ENCODE results near the gene HACD4. TPM values are rescaled to one million over a fixed set of nuclear protein-coding genes. Genes with fewer than 3 reads are reported as not detected.

Gene HACD4, protein sequence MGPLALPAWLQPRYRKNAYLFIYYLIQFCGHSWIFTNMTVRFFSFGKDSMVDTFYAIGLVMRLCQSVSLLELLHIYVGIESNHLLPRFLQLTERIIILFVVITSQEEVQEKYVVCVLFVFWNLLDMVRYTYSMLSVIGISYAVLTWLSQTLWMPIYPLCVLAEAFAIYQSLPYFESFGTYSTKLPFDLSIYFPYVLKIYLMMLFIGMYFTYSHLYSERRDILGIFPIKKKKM
- total RNA-seq, result 0.72 and 0.80 TPM in 2 replicates
- long read RNA-seq, full-length matches to known transcripts, result 2 of 6 reads
- long read RNA-seq, partial matches to known transcripts, result 0 of 6 reads
- long read RNA-seq, other reads (novel, unspliced or antisense), result 4 of 6 reads

DNA sequence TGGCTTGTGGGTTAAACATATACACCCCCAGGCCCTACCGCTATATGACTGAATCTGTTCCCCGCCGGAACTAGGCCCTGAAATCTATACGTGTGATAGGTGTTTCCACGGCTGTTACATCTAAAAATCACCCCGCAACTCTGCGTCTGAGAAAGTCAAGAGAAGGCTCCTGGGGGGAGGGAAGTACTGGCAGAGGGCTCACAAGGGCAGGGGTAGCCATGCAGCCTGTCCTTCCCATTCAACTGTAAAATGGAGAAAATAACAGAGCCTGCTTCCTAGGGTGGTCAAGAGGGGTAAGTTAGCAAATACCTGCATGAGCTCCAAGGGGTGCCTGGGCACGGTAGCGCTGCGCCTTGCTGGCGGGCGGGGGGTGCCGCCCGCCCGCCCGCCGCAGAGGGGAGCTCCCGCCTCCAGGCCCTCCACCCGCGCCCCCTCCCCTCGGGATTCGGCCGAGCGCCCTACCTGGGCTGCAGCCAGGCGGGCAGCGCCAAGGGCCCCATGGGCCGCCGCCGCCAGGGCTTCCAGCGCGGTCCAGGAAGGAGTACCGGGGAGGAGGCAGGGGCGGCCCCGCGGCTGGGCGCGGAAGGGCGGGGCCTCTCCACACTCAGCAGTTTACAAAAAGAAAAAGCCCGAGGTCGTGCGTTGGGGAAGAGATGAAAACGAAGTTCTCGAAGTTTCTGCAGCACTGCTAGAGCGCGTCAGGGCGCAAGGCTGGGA, at the start of gene HACD4:
Gene HACD4 (minus strand): TSS at position 550 of the 717 bp plus-strand sequence. CDS start 50 bp downstream, at position 500.
- DNase-seq (ENCODE audit: low spot score, unreplicated experiment), result peak; percentile 38

DNA sequence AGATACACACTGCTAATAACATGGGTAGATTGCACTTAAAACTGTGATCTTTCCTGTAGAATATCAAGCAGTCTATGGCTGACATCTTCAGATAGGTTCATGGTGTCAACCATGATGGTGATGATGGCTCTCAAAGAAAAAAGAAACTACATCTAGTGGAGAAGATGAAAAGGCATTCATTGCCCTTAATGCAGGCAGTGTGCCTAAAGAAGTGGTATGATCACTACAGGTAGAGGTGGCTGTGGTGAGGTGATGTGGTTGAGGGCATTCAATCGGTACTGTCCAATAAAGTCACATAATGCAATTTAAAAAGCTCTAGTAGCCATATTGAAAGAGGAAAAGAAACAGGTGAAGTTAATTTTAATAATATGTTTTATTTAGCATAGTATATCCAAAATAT, 49.4 kb upstream of the HACD4 start:
- TF ChIP-seq, protein P1, sequence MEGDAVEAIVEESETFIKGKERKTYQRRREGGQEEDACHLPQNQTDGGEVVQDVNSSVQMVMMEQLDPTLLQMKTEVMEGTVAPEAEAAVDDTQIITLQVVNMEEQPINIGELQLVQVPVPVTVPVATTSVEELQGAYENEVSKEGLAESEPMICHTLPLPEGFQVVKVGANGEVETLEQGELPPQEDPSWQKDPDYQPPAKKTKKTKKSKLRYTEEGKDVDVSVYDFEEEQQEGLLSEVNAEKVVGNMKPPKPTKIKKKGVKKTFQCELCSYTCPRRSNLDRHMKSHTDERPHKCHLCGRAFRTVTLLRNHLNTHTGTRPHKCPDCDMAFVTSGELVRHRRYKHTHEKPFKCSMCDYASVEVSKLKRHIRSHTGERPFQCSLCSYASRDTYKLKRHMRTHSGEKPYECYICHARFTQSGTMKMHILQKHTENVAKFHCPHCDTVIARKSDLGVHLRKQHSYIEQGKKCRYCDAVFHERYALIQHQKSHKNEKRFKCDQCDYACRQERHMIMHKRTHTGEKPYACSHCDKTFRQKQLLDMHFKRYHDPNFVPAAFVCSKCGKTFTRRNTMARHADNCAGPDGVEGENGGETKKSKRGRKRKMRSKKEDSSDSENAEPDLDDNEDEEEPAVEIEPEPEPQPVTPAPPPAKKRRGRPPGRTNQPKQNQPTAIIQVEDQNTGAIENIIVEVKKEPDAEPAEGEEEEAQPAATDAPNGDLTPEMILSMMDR (IDR thresholded peaks at IDR 0.05; ENCODE audit: unreplicated experiment), result no peak
- H3K4me3 Mint-ChIP-seq (ENCODE audit: low read depth), result no peak overlapping the region
- H3K27me3 Mint-ChIP-seq, result no peaks in the 10 kb centered on the region
- no peak overlapping the region for H3K27ac Mint-ChIP-seq
- no peaks in the 10 kb centered on the region for H3K36me3 Mint-ChIP-seq (ENCODE audit: insufficient read depth)
- DNase-seq (ENCODE audit: low spot score, unreplicated experiment), result no peak
- H3K4me1 Mint-ChIP-seq (ENCODE audit: low read depth), result no peaks in the 10 kb centered on the region
- H3K9me3 Mint-ChIP-seq (ENCODE audit: low read depth), result peaks cover 6% of the 10 kb centered on the region

More for the DNA sequence above, at the start of gene HACD4:
- no peaks in the 10 kb centered on the region for H3K9me3 Mint-ChIP-seq (ENCODE audit: low read depth)
- no peaks in the 10 kb centered on the region for H3K36me3 Mint-ChIP-seq (ENCODE audit: insufficient read depth)
- H3K4me1 Mint-ChIP-seq (ENCODE audit: low read depth), result no peaks in the 10 kb centered on the region
- H3K4me3 Mint-ChIP-seq (ENCODE audit: low read depth), result peak within 1 kb of the TSS; percentile 59
- TF ChIP-seq, protein P1 (IDR thresholded peaks at IDR 0.05; ENCODE audit: unreplicated experiment), result no peak
- no peak within 1 kb of the TSS for H3K27ac Mint-ChIP-seq
- H3K27me3 Mint-ChIP-seq, result peaks cover 22% of the 10 kb centered on the region

DNA sequence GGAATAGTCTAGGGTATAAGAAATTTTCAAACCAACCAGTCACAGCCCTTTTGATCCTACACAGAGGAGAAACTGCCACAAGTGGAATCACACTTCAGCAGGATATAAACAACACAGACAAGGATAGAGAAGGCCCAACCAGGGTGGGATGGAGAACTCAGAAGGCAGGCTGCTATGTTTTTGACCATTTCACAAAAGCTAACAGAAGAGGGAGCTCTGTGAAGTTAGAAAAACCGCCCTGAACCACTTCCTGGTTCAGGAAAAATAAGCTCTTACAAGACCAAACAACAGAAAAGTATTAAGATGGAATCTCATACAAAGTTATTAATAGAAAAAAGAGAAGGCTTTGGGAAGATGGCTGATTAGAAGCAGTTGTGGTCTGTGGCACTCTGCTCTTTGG, 47.3 kb upstream of the HACD4 start:
- H3K9me3 Mint-ChIP-seq (ENCODE audit: low read depth), result peaks cover 3% of the 10 kb centered on the region
- H3K4me3 Mint-ChIP-seq (ENCODE audit: low read depth), result no peak overlapping the region
- no peaks in the 10 kb centered on the region for H3K36me3 Mint-ChIP-seq (ENCODE audit: insufficient read depth)
- no peak for DNase-seq (ENCODE audit: low spot score, unreplicated experiment)
- peaks cover 1% of the 10 kb centered on the region for H3K4me1 Mint-ChIP-seq (ENCODE audit: low read depth)
- H3K27me3 Mint-ChIP-seq, result no peaks in the 10 kb centered on the region
- H3K27ac Mint-ChIP-seq, result no peak overlapping the region
- TF ChIP-seq, protein P1 (IDR thresholded peaks at IDR 0.05; ENCODE audit: unreplicated experiment), result no peak

DNA sequence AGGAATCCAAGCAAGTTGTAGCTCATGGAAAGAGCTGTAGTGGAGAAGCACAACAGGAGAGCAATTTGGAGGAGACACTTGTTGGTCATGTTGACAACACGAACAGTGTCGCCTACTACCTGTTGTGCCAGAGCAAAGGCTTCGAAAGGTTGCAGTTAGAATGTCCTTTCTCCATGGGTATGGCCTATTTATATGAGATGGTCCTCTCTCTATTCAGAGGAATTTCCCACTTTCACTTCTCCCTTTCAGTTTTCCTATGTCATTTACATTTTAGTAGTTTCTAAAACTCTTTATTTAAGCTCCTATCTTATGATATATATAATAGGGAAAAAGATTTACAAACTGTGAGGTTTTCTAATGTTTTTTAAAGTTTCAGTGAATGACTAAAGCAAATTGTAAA, 46.3 kb upstream of the HACD4 start, which contains the start of gene IFNB1:
Gene IFNB1 (minus strand): TSS at position 162 of the 400 bp plus-strand sequence. CDS start 73 bp downstream, at position 89.
- H3K27ac Mint-ChIP-seq, result no peak within 1 kb of the TSS
- TF ChIP-seq, protein P1 (IDR thresholded peaks at IDR 0.05; ENCODE audit: unreplicated experiment), result no peak
- DNase-seq (ENCODE audit: low spot score, unreplicated experiment), result no peak
- peaks cover 7% of the 10 kb centered on the region for H3K9me3 Mint-ChIP-seq (ENCODE audit: low read depth)
- no peaks in the 10 kb centered on the region for H3K36me3 Mint-ChIP-seq (ENCODE audit: insufficient read depth)
- H3K4me3 Mint-ChIP-seq (ENCODE audit: low read depth), result no peak within 1 kb of the TSS
- H3K27me3 Mint-ChIP-seq, result no peaks in the 10 kb centered on the region
- peaks cover 1% of the 10 kb centered on the region for H3K4me1 Mint-ChIP-seq (ENCODE audit: low read depth)

DNA sequence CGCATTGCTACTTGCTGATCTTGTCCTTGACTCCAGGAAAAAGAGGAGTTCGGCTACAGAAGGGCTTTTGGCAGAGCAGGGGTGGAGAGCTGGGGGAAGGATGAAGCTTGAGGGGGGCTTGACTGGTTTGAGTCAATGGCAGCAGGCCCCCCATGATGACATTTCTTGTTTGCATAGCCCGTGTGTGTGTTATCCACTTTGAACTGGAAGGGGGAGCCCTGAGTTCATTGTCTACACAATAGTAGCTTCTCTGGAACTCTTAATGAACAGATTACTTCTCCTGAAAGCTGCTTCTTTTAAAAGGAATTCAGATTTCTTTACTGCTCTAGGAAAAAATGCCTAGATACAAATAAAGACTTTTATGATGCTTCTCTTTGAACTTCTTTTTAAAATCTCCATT, 44.0 kb upstream of the HACD4 start:
- no peak overlapping the region for H3K27ac Mint-ChIP-seq
- no peak for DNase-seq (ENCODE audit: low spot score, unreplicated experiment)
- peaks cover 1% of the 10 kb centered on the region for H3K4me1 Mint-ChIP-seq (ENCODE audit: low read depth)
- no peak overlapping the region for H3K4me3 Mint-ChIP-seq (ENCODE audit: low read depth)
- H3K27me3 Mint-ChIP-seq, result no peaks in the 10 kb centered on the region
- peaks cover 7% of the 10 kb centered on the region for H3K9me3 Mint-ChIP-seq (ENCODE audit: low read depth)
- H3K36me3 Mint-ChIP-seq (ENCODE audit: insufficient read depth), result no peaks in the 10 kb centered on the region
- TF ChIP-seq, protein P1 (IDR thresholded peaks at IDR 0.05; ENCODE audit: unreplicated experiment), result no peak
